Fibroblast of lung (primary cell): ENCODE data around the gene ENPP3. TPM values are rescaled to one million over a fixed set of nuclear protein-coding genes. Genes with fewer than 3 reads are reported as not detected.
A peak's percentile ranks its signal among the peaks of the same experiment; 100 is the strongest.

Experiments
- DNase-seq, 2 donors: peaks; one replicate each; pipeline versions ENCODE4 v3.0.0 to v3.0.0-alpha.2; 2010; ENCODE audit warnings: low read depth in 2 of 2
- H2AFZ ChIP-seq: 2 replicates; pipeline ENCODE4 v1.5.1; 2012; ENCODE audit warnings: low read length, control low read depth, inconsistent platforms
- H3K27ac ChIP-seq: 2 replicates; pipeline ENCODE4 v1.5.1; 2011; ENCODE audit warnings: low read length, control low read depth; ENCODE audit not compliant: insufficient read depth
- H3K27me3 ChIP-seq: 2 replicates; pipeline ENCODE4 v1.5.1; 2011; ENCODE audit warnings: mild to moderate bottlenecking, low read length; ENCODE audit not compliant: control insufficient read depth, insufficient read depth
- H3K36me3 ChIP-seq: 2 replicates; pipeline ENCODE4 v1.5.1; 2011; ENCODE audit warnings: low read length; ENCODE audit not compliant: control insufficient read depth, insufficient read depth
- H3K4me1 ChIP-seq: 2 replicates; pipeline ENCODE4 v1.5.1; 2011; ENCODE audit warnings: low read length; ENCODE audit not compliant: control insufficient read depth, insufficient read depth; ENCODE audit errors: extremely low read depth
- H3K4me2 ChIP-seq: 2 replicates; pipeline ENCODE4 v1.5.1; 2011; ENCODE audit warnings: low read length, control low read depth; ENCODE audit not compliant: insufficient read depth; ENCODE audit errors: extremely low read depth
- H3K4me3 ChIP-seq, 4 experiments: fragments of 200-600 bp in 1 of 4; sonication (generic) in 1 of 4; replicated peaks in 1 of 4; 2 replicates each; pipeline ENCODE4 v1.5.1; 2011 to 2016; ENCODE audit warnings: low read length in 4 of 4, low read depth in 3 of 4, mild to moderate bottlenecking in 3 of 4, control low read depth in 2 of 4, inconsistent platforms in 1 of 4, mixed read lengths in 1 of 4; ENCODE audit not compliant: insufficient read depth in 1 of 4; ENCODE audit errors: control extremely low read depth in 1 of 4
- H3K79me2 ChIP-seq: 2 replicates; pipeline ENCODE4 v1.5.1; 2012; ENCODE audit warnings: mild to moderate bottlenecking, low read length, inconsistent platforms; ENCODE audit not compliant: control insufficient read depth, insufficient read depth
- H3K9ac ChIP-seq: 2 replicates; pipeline ENCODE4 v1.5.1; 2011; ENCODE audit warnings: mild to moderate bottlenecking, low read length, control low read depth; ENCODE audit not compliant: insufficient read depth
- H3K9me3 ChIP-seq: 2 replicates; pipeline ENCODE4 v1.5.1; 2012; ENCODE audit warnings: low read depth, low read length; ENCODE audit not compliant: control insufficient read depth, insufficient read depth
- H4K20me1 ChIP-seq: 2 replicates; pipeline ENCODE4 v1.5.1; 2011; ENCODE audit warnings: low read length; ENCODE audit not compliant: control insufficient read depth, insufficient read depth; ENCODE audit errors: extremely low read depth
- EZH2 ChIP-seq: IDR thresholded peaks from 2 replicates; pipeline ENCODE4 v1.5.1; 2012; ENCODE audit warnings: low read length, control low read depth, mild to moderate bottlenecking; ENCODE audit errors: missing control alignments
- polyA plus RNA-seq, 2 donors: library from polyadenylated mRNA; depleted of rRNA in 1 of 2; stranded (reverse) in 1 of 2; unstranded in 1 of 2; fragments of >200 nt; gene quantifications; 2 replicates each; pipeline ENCODE4 v1.2.1, GENCODE V29; 2011 to 2012; ENCODE audit warnings: missing spikeins in 1 of 2
- total RNA-seq: library from RNA; depleted of rRNA; stranded (reverse); fragments of >200 nt; gene quantifications from 2 replicates; pipeline ENCODE4 v1.2.1, GENCODE V29; 2014
- TF ChIP-seq, protein P1 (sequence below), 2 donors: IDR thresholded peaks in 1 of 2; conservative IDR thresholded peaks in 1 of 2; 1 replicate in 1 of 2; 2 replicates in 1 of 2; pipeline ENCODE4 v1.5.1; 2011 to 2012; ENCODE audit warnings: low read length in 2 of 2, control low read depth in 1 of 2, inconsistent platforms in 1 of 2, low read depth in 1 of 2, mild to moderate bottlenecking in 1 of 2

ENPP3 gene
- total and polyA plus RNA-seq, 2 donors (not counting 1 experiment from before 2014, with no cell fraction given) = 0.06 to 0.17 TPM

DNA sequence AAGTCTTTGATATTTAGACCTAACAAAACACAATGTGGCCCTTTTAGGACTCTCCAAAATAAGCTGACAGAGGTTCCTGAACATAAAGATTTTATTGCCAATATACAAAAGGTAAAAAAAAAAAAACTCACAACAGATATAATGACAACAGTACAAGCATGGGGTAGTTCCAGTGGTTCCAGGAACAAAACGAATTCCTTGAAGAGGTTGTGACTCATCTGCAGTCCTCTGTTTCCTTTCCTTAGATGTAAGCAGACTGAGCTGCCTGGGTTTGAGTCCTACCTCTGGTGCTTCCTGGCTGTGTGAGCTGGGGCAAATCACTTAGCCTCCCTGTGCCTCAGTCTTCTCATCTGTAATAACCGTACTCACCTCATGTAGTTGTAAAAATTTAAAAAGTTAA lies 87.0 kb downstream of the ENPP3 start:
- no peak overlapping the region for H2AFZ ChIP-seq
- no peaks in the 10 kb centered on the region for H3K9me3 ChIP-seq
- H3K9ac ChIP-seq = no peak overlapping the region
- H4K20me1 ChIP-seq = no peaks in the 10 kb centered on the region
- H3K4me1 ChIP-seq = no peaks in the 10 kb centered on the region
- H3K4me3 ChIP-seq = no peak overlapping the region
- H3K36me3 ChIP-seq = no peaks in the 10 kb centered on the region
- no peak overlapping the region for H3K27ac ChIP-seq
- no peaks in the 10 kb centered on the region for H3K27me3 ChIP-seq
- no peaks in the 10 kb centered on the region for H3K79me2 ChIP-seq
- DNase-seq = peak in 1 of 2 donors; percentile 20
- TF ChIP-seq EZH2 = no peak
- TF ChIP-seq, protein P1, sequence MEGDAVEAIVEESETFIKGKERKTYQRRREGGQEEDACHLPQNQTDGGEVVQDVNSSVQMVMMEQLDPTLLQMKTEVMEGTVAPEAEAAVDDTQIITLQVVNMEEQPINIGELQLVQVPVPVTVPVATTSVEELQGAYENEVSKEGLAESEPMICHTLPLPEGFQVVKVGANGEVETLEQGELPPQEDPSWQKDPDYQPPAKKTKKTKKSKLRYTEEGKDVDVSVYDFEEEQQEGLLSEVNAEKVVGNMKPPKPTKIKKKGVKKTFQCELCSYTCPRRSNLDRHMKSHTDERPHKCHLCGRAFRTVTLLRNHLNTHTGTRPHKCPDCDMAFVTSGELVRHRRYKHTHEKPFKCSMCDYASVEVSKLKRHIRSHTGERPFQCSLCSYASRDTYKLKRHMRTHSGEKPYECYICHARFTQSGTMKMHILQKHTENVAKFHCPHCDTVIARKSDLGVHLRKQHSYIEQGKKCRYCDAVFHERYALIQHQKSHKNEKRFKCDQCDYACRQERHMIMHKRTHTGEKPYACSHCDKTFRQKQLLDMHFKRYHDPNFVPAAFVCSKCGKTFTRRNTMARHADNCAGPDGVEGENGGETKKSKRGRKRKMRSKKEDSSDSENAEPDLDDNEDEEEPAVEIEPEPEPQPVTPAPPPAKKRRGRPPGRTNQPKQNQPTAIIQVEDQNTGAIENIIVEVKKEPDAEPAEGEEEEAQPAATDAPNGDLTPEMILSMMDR (conservative IDR thresholded peaks at IDR 0.05 in 1 of 2, IDR thresholded peaks at IDR 0.05 in 1 of 2; ENCODE audit: low read depth in 1 of 2, low read length in 2 of 2) = no peak
- no peak overlapping the region for H3K4me2 ChIP-seq

DNA sequence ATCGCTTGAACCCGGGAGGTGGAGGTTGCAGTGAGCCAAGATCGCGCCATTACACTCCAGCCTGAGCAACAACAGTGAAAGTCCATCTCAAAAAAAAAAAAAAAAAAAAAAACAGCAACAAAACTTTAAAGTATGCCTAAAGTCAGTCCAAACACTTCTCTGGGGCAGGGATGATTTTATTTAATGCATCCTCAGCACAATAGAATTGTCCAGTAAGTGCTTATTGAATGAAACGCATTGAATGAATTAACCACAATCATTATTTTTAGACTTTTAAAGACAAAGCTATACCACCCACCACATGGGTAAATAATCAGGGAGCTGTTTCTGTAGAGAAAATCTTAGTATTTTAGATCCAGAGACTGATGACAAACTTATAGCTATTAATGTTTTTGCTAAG lies 90.4 kb downstream of the ENPP3 start:
- DNase-seq = no peak
- Histone ChIP-seq H3K36me3 (no peaks in the 10 kb centered on the region), H3K9me3 (no peaks in the 10 kb centered on the region), H3K27me3 (no peaks in the 10 kb centered on the region), H3K27ac (no peak overlapping the region), H3K4me2 (no peak overlapping the region), H4K20me1 (no peaks in the 10 kb centered on the region), H3K79me2 (no peaks in the 10 kb centered on the region), H2AFZ (no peak overlapping the region), H3K4me3 (no peak overlapping the region), H3K9ac (no peak overlapping the region), H3K4me1 (no peaks in the 10 kb centered on the region)
- TF ChIP-seq EZH2 = no peak

DNA sequence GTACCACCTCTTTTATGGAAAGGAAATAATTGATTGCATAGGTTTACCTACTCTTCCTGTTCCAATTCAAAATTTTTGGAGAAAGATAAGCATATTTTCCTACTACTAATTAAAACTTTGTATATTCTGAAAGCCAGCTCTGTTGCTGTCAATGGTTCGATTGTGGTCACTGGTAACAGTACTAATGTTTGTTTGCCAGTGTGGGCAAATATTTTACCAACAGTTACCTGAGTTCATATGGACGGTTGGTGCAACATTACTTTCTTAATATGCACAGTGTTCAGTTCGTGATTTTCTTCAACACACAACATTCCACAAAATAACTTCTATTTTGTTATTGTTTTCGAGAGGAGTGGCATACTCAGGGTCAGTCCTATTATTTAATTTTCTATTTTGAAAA lies 90.8 kb downstream of the ENPP3 start:
- Histone ChIP-seq H3K4me2 (no peak overlapping the region), H3K9me3 (no peaks in the 10 kb centered on the region), H3K36me3 (no peaks in the 10 kb centered on the region), H3K27me3 (no peaks in the 10 kb centered on the region), H3K9ac (no peak overlapping the region), H3K27ac (no peak overlapping the region), H3K4me3 (no peak overlapping the region), H3K79me2 (no peaks in the 10 kb centered on the region), H2AFZ (no peak overlapping the region), H4K20me1 (no peaks in the 10 kb centered on the region), H3K4me1 (no peaks in the 10 kb centered on the region)
- no peak for DNase-seq
- TF ChIP-seq, protein P1 (conservative IDR thresholded peaks at IDR 0.05 in 1 of 2, IDR thresholded peaks at IDR 0.05 in 1 of 2; ENCODE audit: low read depth in 1 of 2, low read length in 2 of 2) = no peak
- no peak for TF ChIP-seq EZH2
